ENCODE results near the gene ATG7.

DNA sequence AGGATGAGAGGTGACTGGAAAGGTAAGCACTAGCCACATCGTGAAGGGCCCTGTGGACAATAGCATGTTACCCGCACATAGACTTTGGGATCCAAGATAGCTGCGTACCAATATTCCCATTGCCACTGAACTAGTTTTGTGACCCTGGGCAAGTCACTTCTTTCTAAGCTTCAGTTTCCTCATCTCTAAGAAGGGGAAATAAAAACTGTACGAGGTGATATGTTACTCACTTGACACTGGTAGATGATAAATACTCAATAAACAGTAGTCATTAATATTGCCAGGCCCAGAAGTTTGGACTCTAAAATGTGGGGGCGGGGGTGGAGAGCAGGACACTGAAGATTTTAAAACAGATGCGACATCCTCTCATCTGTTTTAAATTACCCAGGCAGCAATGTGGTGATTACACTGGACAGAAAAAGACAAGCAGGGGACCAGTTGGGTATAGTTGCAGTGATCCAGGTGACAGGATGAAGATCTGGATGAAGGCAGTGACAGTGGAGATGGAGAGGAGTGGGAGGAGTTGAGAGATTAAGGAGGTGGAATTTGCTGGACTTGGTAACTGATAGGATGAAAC is 2.5 kb downstream of the ATG7 start:
- TF ChIP-seq, protein P1, sequence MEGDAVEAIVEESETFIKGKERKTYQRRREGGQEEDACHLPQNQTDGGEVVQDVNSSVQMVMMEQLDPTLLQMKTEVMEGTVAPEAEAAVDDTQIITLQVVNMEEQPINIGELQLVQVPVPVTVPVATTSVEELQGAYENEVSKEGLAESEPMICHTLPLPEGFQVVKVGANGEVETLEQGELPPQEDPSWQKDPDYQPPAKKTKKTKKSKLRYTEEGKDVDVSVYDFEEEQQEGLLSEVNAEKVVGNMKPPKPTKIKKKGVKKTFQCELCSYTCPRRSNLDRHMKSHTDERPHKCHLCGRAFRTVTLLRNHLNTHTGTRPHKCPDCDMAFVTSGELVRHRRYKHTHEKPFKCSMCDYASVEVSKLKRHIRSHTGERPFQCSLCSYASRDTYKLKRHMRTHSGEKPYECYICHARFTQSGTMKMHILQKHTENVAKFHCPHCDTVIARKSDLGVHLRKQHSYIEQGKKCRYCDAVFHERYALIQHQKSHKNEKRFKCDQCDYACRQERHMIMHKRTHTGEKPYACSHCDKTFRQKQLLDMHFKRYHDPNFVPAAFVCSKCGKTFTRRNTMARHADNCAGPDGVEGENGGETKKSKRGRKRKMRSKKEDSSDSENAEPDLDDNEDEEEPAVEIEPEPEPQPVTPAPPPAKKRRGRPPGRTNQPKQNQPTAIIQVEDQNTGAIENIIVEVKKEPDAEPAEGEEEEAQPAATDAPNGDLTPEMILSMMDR (tag by site-specific recombination; IDR thresholded peaks at IDR 0.05), result no peak
- TF ChIP-seq, protein P2, sequence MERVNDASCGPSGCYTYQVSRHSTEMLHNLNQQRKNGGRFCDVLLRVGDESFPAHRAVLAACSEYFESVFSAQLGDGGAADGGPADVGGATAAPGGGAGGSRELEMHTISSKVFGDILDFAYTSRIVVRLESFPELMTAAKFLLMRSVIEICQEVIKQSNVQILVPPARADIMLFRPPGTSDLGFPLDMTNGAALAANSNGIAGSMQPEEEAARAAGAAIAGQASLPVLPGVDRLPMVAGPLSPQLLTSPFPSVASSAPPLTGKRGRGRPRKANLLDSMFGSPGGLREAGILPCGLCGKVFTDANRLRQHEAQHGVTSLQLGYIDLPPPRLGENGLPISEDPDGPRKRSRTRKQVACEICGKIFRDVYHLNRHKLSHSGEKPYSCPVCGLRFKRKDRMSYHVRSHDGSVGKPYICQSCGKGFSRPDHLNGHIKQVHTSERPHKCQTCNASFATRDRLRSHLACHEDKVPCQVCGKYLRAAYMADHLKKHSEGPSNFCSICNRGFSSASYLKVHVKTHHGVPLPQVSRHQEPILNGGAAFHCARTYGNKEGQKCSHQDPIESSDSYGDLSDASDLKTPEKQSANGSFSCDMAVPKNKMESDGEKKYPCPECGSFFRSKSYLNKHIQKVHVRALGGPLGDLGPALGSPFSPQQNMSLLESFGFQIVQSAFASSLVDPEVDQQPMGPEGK (tag by site-specific recombination; IDR thresholded peaks at IDR 0.05), result no peak
- TF ChIP-seq ZNF24 (tag by site-specific recombination; IDR thresholded peaks at IDR 0.05), result no peak
- no peak for TF ChIP-seq GLIS1 (tag by site-specific recombination; IDR thresholded peaks at IDR 0.05)
- TF ChIP-seq MYNN (tag by site-specific recombination; IDR thresholded peaks at IDR 0.05; ENCODE audit: borderline replicate concordance), result no peak
- no peak for TF ChIP-seq OVOL3 (tag by site-specific recombination; IDR thresholded peaks at IDR 0.05)
- TF ChIP-seq ZNF747 (tag by site-specific recombination; IDR thresholded peaks at IDR 0.05), result no peak
